GM21737 (cell line): ENCODE results near the gene TP73.

Experiments used
- ATAC-seq: cut with Tn5 transposase; IDR thresholded peaks from one replicate; pipeline ENCODE4 v1.9.1; 2021; ENCODE audit warnings: mild to moderate bottlenecking, moderate library complexity; ENCODE audit not compliant: unreplicated experiment

Gene TP73

DNA sequence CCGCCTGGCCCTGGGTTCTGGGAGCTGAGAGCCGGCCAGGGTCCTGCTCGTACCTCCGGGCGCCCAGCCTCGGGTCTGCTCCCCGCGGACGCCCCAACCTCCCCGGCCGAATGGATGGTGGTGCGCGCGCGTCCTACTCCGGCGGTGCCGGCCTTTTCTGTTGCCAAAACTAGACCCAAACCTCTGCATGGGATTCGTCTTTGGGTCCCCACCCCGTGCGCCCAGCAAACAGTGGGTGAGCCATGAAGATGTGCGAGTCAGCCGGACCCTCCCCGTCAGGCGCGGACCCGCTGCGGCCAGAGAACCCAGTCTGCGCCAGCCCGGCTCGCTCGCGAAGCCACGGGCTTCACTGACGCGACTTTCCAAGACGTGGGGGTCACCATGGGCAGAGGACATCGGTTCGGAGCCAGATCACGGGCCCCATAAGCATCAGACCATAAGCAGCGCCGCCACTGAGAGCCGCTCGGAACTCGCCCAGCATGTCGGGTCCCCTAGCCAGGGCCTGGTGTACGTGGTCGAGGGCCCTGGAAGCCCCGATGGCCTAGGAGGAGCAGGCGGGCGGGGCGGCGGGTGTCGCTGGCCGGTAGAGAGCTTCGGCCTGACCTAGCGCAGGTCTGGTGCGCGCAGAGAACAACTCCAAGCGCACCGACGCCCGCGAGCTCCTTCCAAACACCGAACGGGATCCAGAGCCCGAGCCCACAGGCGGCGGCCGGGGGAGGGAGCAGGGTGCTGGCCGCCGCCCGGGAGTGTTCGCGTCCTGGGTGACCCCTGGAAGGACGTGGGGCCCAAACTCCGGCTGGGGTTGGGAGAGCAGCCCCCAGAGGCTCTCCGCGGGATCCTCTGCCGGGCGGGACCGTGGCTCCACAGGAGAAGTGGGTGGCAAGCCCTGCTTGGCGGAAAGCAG, 1.0 kb upstream of the TP73 start:
- no peak for ATAC-seq

DNA sequence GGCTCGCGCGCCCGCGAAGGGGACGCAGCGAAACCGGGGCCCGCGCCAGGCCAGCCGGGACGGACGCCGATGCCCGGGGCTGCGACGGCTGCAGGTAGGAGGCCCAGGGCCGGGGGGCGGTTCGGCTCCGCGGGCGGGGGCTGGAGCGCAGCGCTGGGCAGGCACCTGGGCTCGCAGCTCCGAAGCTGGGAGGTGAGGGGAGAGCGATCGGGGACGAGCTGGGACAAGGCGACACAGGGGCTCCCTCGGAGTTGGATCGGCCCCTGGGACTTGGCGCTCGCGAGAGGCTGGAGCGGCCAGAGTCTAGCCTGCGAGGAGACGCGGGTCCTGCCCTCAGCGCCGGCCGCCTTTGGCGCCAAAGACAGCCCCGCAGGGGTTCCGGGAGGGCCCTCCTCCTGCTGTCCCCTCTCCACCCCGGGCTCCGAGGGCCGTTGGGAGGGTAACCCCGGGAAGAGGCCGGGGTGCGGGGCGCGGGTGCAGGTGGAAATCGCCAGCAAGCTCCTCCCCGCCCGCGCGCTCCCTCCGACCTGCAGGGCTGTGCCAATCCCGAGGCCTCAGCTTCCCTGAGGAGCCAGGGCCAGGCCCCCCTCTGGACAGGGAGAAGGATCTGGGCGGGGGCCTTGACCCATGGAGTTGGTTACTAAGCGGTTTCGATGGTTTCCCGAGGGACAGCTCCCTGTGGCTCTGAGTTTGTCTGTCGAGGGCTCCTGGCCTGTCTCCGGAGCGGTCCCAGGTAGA, 401 bp downstream of the TP73 start:
- ATAC-seq = no peak

DNA sequence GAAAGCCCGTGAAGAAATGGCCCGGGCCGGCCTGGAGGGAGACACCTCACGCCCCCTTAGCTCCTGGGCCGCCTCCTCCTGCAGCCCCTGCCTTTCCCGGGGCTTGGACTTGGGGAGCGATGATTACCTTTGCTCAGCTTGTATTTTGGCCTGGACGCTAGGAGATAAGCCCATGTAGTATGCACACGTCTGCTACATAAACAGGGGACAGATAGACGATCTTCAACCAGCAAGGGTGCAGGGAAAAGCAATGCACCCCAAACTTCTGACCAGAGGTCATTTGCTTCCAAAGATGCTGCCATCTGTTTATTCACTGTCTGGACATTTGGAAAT, 936 bp downstream of the TP73 start:
- no peak for ATAC-seq

DNA sequence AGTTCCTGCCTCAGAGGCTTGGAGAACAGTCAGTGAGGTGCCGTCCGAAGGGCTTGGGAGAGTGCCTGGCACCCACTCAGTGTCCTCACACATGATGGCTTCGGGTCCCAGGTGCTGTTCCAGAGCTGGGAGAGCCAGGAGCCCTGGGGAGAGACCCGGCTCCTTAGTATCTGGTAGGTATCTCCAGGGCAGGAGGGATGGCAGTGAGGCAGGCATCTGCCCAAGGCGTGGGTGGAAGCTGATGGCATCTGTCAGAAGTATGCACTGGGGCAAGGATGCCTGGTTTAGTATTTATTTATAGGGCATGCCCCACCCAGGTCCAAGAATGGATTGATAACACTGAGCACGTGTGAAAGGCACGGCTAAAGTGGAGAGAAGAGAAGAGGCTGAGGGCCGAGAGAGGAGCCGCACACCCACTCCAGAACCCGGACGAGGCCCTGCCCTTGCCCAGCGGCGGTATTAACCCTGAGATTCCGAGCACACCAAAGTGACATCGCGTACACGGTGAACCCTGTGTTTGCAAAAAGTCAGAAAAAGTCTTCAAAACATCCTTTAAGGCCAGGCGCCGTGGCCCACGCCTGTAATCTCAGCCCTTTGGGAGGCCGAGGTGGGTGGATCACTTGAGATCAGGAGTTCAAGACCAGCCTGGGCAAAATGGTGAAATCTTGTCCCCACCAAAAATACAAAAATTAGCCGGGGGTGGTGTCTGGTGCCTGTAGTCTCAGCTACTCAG, 2.4 kb downstream of the TP73 start:
- no peak for ATAC-seq

DNA sequence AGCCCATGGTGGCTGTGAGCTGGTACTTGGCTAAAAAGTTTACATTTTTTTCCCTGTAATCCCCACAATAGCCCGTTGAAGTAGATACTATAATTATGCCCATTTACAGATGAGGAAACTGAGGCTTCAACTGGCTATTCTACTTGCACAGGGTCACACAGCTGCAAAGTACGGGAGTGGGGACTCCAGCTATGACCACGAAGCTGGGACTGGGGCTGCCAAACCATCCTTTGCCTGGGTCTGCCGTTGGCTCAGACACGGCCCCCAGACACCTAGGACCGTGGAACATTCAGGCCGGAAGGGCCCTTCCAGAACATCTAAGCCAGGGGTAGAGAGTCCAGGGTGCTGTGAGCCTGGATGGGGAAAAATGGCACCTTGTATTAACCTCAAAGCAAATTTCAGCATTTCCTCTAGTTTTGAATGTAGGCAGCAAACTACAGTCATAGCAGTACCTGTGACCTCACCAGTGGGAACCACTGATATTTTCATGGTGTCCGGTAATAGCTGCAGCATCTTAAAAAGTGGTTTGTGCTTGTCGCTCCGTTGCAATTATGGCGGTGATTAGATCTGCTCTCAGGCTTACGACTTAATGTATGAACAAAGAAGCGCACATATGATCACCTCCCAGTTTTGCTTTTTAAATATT, 4.3 kb downstream of the TP73 start:
- ATAC-seq = peak; percentile 66

DNA sequence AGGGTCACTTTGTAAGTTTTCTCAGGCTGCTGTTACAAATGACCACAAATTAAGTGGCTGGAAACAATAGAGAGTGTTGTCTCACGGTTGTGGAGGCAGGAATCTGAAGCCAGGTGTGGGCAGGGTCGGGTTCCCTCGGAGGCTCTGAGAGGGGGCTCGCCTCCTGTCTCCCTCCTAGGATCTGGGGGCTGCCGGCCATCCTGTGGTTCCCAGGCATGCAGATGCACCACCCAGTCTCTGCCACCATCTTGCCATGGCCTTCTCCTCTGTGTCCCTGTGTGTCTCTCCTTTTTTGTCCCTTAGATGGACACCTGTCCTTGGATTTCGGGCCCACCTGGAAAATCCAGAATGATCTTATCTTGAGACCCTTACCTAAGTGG, 4.8 kb downstream of the TP73 start:
- ATAC-seq = peak; percentile 3

DNA sequence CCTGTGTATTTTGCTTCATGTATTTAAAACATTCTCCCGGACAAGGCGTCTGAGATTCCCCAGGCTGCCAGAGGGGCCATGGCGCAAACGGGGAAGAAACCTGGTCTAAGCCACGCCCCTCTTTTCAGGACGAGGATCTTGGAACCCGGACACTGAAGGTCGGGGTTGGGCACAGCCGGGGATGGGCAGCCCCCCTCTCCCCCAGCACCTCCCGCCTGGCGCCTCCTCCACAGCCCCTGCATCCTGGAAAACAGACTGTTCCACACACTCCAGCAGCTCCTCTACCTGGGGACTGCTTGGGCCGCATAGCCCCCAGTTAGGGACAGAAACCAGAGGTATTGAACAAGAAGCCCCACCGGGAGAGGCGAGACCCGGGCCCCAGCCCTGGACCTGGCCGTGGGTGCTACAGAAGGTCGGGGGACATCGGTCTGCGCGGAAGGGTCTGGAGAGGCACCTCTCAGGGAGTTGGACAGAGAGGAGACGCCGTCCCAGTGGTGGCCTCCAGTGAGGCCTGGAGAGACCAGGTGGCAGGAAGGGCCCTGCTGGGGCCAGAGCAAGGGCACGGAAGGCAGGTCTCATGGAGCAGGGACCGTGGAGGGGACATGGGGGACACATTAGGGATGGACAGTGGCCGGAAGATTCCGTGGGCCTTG, 5.4 kb downstream of the TP73 start:
- no peak for ATAC-seq

DNA sequence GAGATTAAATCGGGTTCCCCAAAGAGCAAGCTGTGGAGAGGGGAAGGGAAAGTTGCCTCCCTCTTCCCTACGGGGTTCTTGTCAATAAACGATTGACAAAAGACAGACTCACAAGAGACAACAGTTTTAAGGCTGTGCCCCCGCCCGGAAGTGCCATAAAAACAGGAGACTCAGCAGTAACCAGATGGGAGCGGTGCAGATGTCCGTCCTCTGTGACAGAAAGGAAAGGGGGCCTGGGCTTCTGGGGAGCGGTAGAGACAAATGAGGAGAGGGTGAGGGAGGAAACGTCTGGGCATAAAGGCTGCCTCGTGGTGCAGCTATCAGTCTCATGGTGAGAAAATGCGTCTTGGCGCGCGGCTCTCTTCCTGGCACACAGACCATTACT, 5.9 kb downstream of the TP73 start:
- no peak for ATAC-seq

DNA sequence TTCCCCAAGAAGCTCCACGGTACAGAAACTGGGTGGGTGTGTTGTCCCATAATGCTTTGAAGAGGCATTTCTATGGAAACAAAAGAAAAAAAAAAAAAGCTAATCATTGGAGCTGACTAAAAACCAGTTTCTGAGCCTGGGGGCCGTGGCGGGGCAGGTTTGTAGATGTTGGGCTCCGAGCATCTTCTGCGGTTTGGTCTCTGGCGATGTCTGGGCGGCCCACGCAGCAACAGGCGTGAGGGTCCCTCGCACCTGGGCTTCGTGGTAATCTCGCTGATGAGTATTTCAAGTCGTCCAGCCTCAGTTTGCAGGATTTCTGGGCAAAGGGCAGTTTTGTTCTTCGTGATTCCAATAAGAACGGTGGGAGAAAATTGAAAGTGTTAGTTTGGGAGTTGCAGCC, 6.8 kb downstream of the TP73 start:
- ATAC-seq = no peak

DNA sequence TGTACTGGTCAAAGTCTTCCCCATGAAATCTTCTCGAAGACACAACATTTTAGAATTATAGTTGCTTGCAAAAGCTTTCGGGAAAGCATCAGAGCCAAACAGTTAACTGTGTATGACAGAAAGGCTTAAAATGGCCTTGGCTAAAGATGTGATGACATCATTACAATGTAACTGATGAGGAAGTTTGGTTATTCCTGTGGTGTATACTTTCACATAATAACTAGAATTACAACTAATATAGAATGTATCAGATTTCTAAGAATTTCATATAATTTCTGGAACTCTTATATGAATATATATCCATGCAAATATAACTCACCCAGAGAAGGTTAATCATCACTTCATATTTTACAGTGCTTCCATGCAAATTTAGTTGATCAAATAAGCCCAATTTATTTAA, 8.4 kb downstream of the TP73 start:
- ATAC-seq = no peak

DNA sequence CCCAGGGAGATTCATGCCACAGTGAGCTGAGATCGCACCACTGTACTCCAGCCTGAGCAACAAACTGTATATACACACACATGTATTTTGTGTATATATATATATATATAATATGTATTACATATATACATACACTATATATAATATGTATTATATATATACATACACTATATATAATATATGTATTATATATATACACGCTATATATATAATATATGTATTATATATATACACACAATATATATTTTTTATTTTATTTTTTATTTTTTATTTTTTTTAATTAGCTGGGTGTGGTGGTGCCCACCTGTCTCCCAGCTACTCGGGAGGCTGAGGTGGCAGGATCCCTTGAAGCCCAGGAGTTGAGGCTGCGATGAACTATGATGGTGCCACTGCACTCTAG, 9.3 kb downstream of the TP73 start:
- no peak for ATAC-seq

DNA sequence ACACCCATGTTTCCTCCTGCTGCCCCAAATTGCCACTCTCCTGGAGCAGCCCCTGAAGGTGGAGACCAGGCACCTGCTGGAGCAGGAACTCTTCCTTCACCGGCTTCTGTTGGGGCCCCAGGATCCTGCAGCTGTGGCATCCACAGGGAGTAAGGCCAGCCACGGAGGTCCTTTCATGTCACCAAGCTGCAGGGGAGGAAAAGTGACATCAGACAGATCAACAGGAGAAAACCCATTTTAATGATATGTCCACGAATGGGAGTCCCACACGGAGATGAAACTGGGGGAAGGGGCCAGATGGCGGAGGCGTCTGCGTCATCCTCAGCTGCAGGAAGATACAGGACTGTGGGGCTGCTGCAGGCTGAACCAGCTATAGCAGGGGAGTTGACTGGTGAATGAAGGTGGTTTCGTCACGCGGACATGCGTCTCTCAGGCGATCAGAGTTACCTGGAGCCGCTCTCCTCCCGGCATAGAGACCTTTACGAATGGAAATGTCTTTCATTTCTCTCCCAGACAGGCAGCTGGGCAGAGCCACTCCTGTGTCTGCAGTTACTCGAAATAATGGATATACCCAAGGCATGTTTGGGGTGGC, 9.9 kb downstream of the TP73 start:
- ATAC-seq = no peak

DNA sequence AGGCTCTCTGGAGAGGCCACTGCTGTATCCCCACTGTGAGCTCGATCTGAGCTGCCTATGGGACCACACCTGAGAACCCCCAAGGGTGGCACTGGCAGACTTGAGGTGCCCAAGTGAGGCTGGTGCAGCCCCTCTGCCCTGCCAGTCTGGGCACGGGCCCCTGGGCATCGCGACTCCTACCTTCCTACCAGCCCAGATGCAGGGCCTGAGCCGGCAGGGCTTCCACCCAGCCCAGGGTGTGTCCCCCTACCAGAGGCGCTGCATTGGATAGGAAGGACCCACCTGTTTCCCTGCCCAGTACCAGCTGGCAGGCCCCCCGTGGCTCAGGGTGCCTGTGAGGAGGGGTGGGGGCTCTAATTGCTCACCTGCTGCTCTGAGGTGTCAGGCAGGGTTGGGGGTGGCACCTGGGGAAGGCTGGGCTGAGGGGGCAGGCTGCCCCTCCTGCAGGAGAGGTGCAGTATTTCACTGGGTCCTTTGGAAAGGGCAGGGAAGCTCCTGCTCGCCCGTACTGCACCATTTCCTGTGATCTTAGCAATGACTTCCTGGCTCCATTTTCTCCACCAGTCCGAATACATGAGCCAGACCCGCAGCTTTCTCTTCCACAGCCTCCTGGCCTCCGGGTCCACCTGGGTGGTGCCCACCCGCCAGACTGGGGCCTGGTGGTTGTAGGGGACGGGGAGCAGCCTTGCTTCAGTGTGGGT, 11.8 kb downstream of the TP73 start:
- ATAC-seq = no peak

DNA sequence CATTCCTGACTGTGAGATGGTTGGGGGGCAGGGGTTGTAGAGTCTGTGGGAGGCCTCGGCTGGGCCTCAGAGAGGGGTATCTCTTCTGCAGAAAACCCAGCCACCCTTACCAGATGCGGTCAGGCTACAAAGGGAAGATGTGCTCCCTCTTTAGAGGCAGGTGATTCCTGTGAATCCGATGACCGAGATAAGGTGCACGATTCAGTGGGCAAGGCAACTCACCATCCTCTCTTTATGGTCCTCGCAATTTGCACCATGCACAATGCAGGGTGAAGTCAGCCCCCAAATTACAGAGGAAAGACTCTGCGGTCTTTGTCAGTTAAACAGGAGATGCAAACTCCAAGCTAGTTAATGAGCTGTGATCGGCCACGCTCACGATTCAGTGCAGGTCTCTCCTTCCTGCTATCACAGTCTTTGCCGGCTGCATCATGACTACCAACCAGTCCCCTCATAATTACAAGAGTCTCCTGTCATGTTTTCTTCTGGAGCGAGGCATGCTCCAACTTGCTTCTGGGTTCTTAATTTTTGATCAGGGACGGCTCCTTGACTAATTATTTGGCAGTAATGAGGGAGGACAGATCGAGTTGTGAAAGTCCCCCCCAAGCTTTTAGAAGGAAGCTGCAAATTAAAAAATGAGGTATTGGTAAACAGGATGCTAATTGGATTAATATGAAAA, 12.5 kb downstream of the TP73 start:
- no peak for ATAC-seq

DNA sequence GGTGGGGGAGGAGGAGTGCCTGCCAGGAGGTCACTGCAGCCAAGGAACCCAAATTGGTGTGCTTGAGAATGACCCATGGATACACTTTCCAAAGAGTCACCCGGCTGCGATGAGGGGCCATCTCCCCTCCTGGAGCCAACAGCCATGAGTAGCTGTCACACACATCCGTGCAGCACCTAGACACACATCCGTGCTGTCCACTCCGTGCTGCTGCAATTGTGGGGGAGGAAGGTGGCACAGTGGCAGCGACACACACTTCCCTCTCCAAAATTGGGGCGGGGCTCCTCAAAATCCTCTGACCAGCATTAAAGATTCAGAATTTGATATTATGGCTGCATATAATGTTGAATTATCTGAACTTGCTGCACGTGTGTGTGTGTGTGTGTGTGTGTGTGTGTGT, 15.8 kb downstream of the TP73 start:
- no peak for ATAC-seq

DNA sequence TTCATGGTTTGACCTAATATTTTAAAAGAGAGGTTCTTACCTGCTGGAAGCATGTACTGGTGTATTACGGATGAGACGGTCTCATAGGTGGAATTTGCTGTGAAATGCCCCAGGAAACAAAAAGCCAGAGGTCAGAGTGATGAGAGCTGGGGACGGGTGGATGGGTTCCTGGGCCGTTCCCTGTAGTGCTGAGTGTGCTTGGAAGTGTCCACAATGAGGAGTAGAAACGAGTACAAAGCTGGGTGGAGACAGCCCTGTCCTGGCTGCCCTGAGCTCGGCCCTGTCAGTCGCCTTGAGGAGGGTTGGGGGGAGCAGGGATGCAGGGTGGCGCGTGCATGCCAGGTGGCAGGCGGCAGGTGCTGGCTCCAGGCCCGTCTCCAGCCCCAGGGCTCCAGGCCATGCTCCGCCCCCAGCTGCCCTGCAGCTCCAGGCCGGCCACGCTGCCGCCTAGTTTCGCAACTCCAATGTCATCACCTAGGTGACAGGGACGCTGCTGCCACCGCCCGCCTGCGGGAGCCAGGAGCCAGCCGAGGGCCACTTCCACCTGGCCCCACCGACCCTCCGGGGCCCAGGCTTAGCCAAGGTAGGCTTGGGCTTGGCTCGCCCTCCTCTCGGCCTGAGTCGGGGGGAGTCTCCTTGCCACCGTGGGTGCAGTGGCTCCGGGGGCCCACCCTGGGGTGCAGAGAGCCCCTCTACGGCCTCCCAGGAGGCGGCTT, 16.4 kb downstream of the TP73 start:
- ATAC-seq = no peak

DNA sequence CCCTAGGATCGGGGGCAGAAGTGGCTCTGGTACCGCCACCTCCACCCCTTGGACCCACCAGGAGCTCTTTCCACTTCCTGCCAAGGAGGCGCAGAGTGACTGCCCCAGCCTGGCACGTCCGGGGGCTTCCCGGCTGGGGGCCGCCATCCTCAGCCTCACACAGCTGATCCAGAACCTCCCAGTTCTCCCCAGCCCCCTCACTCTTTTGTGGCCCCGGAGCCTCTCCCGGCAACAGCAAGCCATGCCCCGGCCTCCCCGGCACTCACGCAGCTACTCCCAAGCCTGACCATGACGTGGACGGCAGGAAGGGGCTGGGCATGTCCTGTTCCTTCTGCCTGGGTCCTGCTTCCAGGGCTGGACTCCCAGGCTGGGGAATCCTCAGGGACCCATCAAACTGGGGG, 17.1 kb downstream of the TP73 start:
- ATAC-seq = no peak

DNA sequence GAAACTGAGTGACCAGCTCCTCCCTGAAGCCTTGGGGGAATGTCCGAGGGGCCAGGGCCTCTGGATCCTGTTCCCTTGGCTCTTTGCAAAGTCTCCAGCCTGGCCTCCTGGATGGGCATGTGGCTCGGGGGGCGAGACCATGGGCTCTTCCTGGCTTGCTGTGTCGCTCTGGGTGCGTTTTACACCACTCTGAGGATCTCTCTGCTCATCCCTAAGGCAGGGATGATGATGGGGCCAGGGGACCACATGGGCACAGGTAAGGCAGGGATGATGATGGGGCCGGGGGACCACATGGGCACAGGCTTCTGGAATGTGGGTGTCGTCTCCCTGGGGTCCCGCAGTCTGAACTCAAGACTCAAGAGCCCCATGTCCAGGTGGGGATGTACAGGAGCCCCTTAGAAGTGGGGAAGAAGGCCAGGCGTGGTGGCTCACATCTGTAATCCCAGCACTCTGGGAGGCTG, 17.7 kb downstream of the TP73 start:
- no peak for ATAC-seq
